HG02852 (cell line): Measurements from ENCODE around the gene ZFYVE28.

ENCODE experiments used
- ATAC-seq: cut with Tn5 transposase; IDR thresholded peaks from one replicate; pipeline ENCODE4 v1.9.1; 2021; ENCODE audit warnings: mild to moderate bottlenecking, moderate library complexity; ENCODE audit not compliant: unreplicated experiment

Gene ZFYVE28

GRCh38 chr4:2252530-2253091 is 165.8 kb downstream of the ZFYVE28 start:
- ATAC-seq, result no peak

GRCh38 chr4:2251795-2252529 is 166.5 kb downstream of the ZFYVE28 start:
- ATAC-seq, result no peak

GRCh38 chr4:2251073-2251794 is 167.2 kb downstream of the ZFYVE28 start:
- ATAC-seq, result no peak

- no peak for ATAC-seq
Observed at GRCh38 chr4:2250357-2251072, 167.9 kb downstream of the ZFYVE28 start.

GRCh38 chr4:2249526-2250356 is 168.7 kb downstream of the ZFYVE28 start:
- ATAC-seq, result no peak

GRCh38 chr4:2248821-2249261 is 169.6 kb downstream of the ZFYVE28 start:
- ATAC-seq, result no peak

GRCh38 chr4:2248044-2248780 is 170.2 kb downstream of the ZFYVE28 start:
- no peak for ATAC-seq

- ATAC-seq, result no peak
Observed at GRCh38 chr4:2247128-2248043, 171.1 kb downstream of the ZFYVE28 start.

- ATAC-seq, result no peak
Observed at GRCh38 chr4:2246384-2247127, 171.9 kb downstream of the ZFYVE28 start.

- ATAC-seq, result no peak
Observed at GRCh38 chr4:2245787-2246275, 172.6 kb downstream of the ZFYVE28 start.

- ATAC-seq, result no peak
Observed at GRCh38 chr4:2245057-2245786, 173.2 kb downstream of the ZFYVE28 start.

GRCh38 chr4:2243681-2244380 is 174.6 kb downstream of the ZFYVE28 start:
- no peak for ATAC-seq

- peak; percentile 88 for ATAC-seq
Observed at GRCh38 chr4:2241410-2242353, 176.8 kb downstream of the ZFYVE28 start, which contains the start of the genes HAUS3 and POLN. HAUS3 (minus strand) TSS chr4:2242121; CDS start chr4:2240946, 1,175 bp downstream. POLN (minus strand) TSS chr4:2242121; CDS start chr4:2229231, 12,890 bp downstream.

- no peak for ATAC-seq
Observed at GRCh38 chr4:2241003-2241402, 177.4 kb downstream of the ZFYVE28 start.

GRCh38 chr4:2236944-2237666 is 181.3 kb downstream of the ZFYVE28 start:
- ATAC-seq, result no peak
